Femur (tissue), 1 donor: ENCODE measurements around the gene UVSSA.
"Not testable (repeated sequence)": the region's sequence is repeated elsewhere in the genome, so short reads cannot be mapped to it uniquely, and the experiment has no call there.

Experiments
- DNase-seq: peaks from one replicate; pipeline ENCODE4 v3.0.0-alpha.2; 2017

The UVSSA gene

DNA sequence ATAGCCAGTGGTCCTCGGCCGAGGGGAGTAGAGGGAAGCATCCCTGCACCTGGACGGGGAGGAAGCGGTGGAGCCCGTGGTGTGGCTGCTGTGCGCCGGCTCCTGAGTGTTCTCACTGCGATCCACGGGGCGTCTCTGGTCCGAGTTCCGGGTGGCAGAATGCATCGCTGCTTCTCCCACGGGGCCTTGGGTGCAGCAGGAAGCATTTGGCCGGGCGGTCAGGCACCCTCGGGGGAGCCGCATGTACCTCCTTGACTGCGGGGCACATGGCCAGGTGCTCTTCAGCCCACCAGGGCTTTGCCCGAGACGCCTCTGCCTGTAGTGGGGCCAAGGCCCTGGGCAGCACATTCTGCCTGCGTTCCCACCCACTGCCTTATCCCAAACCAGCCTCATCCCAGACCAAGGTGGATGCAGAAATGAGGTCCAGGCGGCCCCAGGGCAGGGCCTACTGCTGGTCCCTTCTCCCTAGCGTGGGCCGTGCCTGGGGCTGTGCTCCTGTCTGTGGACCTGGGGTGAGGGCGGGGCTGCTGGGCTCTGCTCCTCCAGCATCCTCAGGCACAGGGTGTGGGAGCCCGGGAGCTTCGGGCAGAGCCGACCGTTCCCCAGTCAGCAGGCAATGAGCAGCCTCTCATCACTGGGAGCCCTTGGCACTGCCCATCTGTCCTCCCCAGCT is 31.7 kb downstream of the UVSSA start:
- no peak for DNase-seq

DNA sequence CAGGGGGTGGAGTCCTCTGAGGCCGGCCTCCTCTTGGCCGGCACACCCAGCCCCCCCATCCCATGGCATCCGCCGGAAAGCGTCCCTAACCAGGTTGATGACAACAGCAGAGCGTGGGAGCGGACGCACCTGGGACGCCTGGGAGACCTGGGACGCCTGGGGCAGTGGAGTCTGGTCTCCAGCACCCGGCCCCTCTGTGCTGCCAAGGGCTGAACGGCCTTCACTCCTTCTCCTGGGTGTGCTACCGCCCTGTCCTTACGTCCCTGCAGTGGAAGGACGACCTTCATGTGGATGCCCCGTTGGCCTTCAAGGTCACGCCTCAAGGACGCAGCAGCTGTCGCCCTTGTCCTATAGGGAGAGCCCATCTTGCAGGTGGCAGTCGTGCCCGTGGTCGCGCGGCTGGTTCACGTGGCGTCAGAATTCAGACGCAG is 32.4 kb downstream of the UVSSA start:
- DNase-seq: no peak

DNA sequence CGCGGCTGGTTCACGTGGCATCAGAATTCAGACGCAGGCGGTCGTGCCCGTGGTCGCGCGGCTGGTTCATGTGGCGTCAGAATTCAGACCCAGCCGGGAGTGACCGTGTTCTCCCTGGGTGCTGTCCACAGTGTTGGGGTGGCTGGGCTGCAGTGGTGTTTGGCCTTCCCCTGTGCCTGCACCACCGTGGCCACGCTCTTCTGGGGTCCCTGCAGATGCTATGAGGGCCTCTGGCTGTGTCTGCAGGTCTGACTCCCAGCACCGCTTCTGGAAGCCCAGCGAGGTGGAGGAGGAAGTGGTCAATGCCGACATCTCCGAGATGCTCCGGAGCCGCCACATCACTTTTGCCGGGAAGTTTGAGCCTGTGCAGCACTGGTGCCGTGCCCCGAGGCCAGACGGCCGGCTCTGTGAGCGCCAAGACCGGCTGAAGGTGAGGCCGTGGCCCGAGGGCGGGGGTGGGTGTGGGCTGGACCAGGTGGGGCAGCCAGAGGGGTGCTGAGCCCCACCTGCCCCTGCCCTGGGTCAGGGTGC is 32.9 kb downstream of the UVSSA start:
- no peak for DNase-seq

GRCh38 chr4:1380368-1381151 is 33.6 kb downstream of the UVSSA start:
- no peak for DNase-seq

DNA sequence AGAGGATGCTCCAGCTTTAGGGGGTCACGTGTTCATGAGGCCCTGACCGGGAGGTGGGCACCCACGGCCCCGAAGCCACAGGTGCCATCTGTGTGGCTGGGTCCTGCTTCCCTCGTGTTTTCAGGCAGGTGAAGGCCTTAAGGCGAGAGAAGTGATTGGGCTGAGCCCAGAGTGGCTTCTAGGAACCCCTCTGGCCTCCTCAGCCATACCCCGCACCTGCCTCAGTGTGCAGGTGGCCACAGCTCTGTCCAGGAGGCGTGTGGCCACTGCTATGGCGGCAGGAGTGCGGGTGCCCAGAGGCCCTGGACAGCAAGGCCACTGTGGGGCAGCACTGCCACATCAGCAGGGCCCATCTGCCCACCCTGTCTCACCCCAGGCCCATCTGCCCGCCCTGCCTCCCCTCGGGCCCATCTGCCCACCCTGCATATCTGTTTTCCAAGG is 34.2 kb downstream of the UVSSA start:
- no peak for DNase-seq

DNA sequence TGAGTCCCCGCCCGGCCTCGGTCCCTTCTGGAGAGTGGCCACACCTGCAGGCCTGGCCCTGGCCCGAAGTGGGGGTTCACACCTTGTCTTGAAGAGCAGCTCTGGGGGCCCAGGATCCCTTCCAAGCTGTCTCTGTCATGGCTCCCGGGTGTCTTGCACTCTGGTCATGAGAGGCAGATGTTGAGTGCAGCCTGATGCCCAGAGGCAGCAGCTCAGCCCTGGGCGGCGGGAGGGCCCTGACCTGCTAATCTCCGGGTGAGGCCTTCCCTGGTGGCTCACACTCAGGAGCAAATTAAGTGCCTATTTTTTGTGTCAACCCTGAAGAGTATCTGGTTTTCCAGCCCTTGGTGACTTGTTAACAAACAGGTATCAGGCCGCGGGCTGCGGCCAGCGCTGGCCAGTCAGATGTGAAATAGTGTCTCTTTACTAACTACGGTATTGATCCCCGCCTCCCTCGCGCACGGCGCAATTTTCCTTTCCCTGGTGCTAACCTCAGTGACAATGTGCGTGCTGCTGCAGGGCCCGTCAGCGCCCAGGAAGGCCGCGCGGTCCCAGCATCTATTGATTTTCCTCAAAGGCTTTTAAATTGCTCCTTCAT is 35.0 kb downstream of the UVSSA start:
- DNase-seq: no peak

- no peak for DNase-seq
Observed at GRCh38 chr4:1382776-1383727, 36.0 kb downstream of the UVSSA start.

GRCh38 chr4:1383728-1384591 is 37.0 kb downstream of the UVSSA start:
- DNase-seq: no peak

DNA sequence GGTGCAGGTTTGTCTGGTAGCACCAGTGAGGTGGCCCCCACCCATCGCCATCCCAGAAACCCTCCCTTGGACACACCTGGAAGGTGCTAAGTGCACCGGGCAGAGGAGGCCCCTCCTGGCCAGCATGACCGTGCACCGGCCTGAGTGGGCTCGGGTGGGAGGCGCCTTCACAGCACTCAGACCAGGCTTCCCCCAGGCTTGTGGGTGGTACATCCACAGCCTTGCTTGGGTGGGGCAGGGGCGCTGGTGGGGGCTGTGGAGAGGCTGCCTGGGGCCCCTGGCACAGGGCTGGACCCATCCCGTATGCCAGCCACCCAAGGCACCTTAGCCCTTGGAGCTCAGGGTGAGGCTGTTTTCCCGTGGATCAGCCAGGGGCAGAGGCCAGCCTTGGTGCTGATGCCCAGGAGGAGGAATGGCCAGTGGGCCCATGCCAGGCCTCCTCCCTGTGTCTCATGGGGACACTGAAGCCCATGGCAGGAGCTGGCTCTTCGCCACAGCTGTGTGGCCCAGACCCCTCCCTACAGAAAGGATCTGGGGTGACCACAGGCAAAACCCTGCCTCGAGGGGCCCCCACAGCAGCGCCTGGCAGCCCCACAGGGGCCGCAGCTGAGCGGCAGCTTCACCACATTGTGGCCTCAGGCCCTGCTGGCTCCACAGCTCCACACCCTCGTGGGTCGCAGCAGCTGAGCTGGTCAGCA is 37.8 kb downstream of the UVSSA start:
- DNase-seq: no peak

GRCh38 chr4:1385373-1386340 is 38.6 kb downstream of the UVSSA start:
- no peak for DNase-seq

- DNase-seq: not testable (repeated sequence)
Observed at GRCh38 chr4:1393363-1393762, 46.4 kb downstream of the UVSSA start.

DNA sequence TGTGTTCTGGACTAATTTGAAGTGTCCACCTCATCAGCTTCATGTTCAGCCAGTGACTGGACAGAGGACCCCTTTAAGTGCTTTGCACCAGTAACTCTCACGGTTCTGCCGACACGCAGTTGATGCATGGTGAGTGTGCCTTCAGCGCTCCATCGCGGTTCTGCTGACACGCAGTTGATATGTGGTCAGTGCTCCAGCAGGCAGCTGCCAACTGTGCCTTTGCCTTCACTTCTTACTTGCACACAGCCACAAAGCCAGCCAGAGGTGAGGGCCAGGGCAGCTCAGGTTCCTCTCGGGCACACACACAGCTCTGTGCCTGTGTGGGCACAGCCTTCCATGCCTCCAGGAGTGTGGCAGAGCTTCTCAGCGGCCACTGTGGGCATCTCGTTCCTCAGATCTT is 46.9 kb downstream of the UVSSA start:
- DNase-seq: no peak

DNA sequence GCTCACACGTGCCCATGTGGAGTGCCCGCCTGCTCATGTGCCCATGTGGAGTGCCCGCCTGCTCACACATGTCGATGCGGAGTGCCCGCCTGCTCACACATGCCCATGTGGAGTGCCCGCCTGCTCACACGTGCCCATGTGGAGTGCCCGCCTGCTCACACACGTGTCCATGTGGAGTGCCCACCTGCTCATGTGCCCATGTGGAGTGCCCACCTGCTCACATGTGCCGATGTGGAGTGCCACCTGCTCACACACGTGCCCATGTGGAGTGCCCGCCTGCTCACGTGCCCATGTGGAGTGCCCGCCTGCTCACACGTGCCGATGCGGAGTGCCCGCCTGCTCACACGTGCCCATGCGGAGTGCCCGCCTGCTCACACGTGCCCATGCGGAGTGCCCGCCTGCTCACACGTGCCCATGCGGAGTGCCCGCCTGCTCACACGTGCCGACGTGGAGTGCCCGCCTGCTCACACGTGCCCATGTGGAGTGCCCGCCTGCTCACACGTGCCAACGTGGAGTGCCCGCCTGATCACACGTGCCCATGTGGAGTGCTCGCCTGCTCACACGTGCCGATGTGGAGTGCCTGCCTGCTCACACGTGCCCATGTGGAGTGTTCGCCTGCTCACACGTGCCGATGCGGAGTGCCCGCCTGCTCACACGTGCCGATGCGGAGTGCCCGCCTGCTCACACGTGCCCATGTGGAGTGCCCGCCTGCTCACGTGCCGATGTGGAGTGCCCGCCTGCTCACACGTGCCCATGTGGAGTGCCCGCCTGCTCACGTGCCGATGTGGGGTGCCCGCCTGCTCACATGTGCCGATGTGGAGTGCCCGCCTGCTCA is 47.8 kb downstream of the UVSSA start:
- not testable (repeated sequence) for DNase-seq

DNA sequence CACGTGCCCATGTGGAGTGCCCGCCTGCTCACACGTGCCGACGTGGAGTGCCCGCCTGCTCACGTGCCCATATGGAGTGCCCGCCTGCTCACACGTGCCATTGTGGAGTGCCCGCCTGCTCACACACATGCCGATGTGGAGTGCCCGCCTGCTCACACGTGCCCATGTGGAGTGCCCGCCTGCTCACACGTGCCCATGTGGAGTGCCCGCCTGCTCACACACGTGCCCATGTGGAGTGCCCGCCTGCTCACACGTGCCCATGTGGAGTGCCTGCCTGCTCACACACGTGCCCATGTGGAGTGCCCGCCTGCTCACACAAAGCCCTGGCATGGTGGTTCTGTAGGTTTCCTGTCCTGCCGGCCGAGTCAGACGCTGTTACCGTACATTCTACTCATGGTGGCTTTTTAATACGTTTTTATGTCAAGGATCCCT is 48.4 kb downstream of the UVSSA start:
- not testable (repeated sequence) for DNase-seq

DNA sequence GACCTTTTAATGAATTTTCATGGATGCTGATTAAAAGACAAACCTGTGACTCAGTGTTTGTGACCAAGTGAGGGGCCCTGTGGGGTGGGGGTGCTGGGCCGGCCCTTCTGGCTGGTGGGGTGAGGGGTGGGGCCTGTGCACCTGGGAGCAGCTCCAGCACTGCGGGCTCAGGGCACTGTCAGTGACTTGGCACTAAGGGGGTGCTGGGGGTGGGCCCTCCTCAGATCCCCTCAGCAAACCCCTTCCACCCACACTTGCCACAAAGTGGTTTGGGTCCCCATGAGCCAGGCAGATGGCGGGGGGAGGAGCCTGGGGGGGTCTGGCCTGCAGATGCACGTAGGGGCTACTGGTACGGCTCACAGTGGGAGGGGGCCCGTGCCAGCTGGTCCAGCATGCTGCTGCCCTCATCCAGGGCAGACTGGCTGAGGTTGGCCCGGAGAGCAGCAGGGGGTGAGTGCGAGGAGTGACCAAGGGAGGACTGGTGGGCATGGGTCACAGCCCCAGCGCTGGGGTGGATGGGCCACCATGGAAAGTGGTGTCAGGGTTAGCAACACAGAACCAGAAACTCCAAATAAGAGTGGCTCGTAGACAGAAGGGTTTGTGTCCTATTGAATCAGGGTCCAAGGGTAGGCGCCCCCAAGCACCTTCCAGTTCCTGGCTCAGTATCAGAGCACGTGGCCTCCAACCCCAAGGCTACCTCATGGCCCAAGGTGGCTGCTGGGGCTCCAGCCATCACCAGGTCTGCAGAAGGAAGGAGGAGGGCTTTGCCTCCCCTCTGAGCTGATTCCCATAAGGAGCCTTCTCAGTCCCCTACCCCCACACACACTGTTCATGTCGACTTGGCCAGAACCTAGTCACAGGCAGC is 49.2 kb downstream of the UVSSA start:
- no peak for DNase-seq

DNA sequence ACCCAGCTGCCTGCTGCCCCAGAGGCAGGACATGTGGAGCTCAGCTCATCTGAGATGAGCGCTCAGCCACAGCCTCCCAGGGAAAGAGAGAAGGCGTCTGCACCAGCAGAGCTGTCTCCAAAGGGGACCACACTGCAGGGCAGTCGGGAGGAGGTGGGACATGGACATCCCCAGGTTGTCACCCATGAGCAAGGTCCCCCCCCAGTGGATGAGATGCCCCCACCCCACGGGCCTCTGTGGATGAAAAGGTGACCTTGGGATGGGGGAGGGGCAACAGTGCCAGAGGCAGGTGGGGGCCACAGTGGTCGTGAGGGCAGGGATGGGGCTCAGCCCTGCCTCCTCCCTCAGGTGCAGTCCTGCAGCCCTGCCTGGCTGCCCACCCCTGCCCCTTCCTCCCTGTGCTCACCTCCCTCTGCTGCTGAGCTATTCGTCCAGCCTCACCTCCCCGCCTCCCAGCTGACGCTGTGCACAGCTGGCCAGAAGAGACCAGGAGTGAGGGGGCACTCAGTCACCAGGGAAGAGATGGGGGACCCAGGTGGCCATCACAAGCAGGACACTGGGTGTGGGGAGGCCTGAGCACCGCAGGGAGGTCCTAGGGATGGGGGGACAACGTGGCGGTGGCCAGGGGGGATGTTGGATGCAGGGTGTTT is 49.9 kb downstream of the UVSSA start:
- no peak for DNase-seq
